ENCODE results near the gene SLC38A7.

GRCh38 chr16:58656899-58657298 is 27.7 kb downstream of the SLC38A7 start:
- no peak for TF ChIP-seq CTCF (conservative IDR thresholded peaks at IDR 0.05; ENCODE audit: low read length)
- TF ChIP-seq EZH2phosphoT487 (IDR thresholded peaks at IDR 0.05; ENCODE audit: borderline replicate concordance, low read depth, low read length), result no peak
